SK-N-SH (cell line): ENCODE measurements around the gene OR4S2. TPM values are rescaled to one million over a fixed set of nuclear protein-coding genes. Genes with fewer than 3 reads are reported as not detected.

ENCODE experiments used
- polyA plus RNA-seq, 3 experiments: library from polyadenylated mRNA; depleted of rRNA; stranded (reverse); fragments of >200 nt; gene quantifications; 2 replicates each; pipeline ENCODE4 v1.2.3, GENCODE V29; 2012

The OR4S2 gene
- polyA plus RNA-seq, 1 of the 3 experiments (the other 2 are of a cell fraction): not detected

Other genes starting within 250 kb of the OR4S2 start
- gene OR4C15, start 93.9 kb upstream of the OR4S2 start, polyA plus RNA-seq (2012; rRNA removed): not detected in 2 replicates
- not detected in 2 replicates for gene OR4C16, start 76.2 kb upstream of the OR4S2 start, polyA plus RNA-seq (2012; rRNA removed)
- not detected in 2 replicates for gene OR4C11, start 40.7 kb upstream of the OR4S2 start, polyA plus RNA-seq (2012; rRNA removed)
- gene OR4P4, start 13.2 kb upstream of the OR4S2 start, polyA plus RNA-seq (2012; rRNA removed): not detected in 2 replicates
- not detected in 2 replicates for gene OR4C6, start 13.9 kb downstream of the OR4S2 start, polyA plus RNA-seq (2012; rRNA removed)
- not detected in 2 replicates for gene OR5D13, start 125.1 kb downstream of the OR4S2 start, polyA plus RNA-seq (2012; rRNA removed)
- not detected in 2 replicates for gene OR5D14, start 147.2 kb downstream of the OR4S2 start, polyA plus RNA-seq (2012; rRNA removed)
- not detected in 2 replicates for gene OR5L1, start 163.0 kb downstream of the OR4S2 start, polyA plus RNA-seq (2012; rRNA removed)
- gene OR5D18, start 171.3 kb downstream of the OR4S2 start, polyA plus RNA-seq (2012; rRNA removed): not detected in 2 replicates
- not detected in 2 replicates for gene OR5L2, start 178.9 kb downstream of the OR4S2 start, polyA plus RNA-seq (2012; rRNA removed)
- not detected in 2 replicates for gene OR5D16, start 190.4 kb downstream of the OR4S2 start, polyA plus RNA-seq (2012; rRNA removed)
- gene TRIM51, start 235.0 kb downstream of the OR4S2 start, polyA plus RNA-seq (2012; rRNA removed): not detected in 2 replicates